ENCODE results near the gene CTNNBIP1. TPM values are rescaled to one million over a fixed set of nuclear protein-coding genes. Genes with fewer than 3 reads are reported as not detected.

Gene CTNNBIP1
- total and polyA plus RNA-seq, 9 of the 15 experiments (the other 6 are each of a cell fraction or from before 2014, with no cell fraction given), result 0.65 to 29.2 (median 14.7) TPM

GRCh38 chr1:9870572-9870971 is 39.5 kb downstream of the CTNNBIP1 start:
- H3K4me1 ChIP-seq (replicated peaks in 1 of 2; ENCODE audit: control insufficient read depth in 2 of 2, insufficient read depth in 2 of 2, low read length in 2 of 2), result peaks cover 5 to 32% of the 10 kb centered on the region in 2 experiments; a peak in 4 of 5 replicates
- no peaks in the 10 kb centered on the region for H3K9me1 ChIP-seq (ENCODE audit: control insufficient read depth, insufficient read depth, low read length)
- intact Hi-C loops (cut with micrococcal nuclease), result no loop called here
- WGBS (ENCODE audit: insufficient coverage, low coverage, missing lambda C conversion rate), result 62% methylated on average over 4 of the region's 4 CpGs
- no peak for TF ChIP-seq POLR2H (tag; IDR thresholded peaks at IDR 0.05; ENCODE audit: low read depth)
- TF ChIP-seq U2AF2 (optimal IDR thresholded peaks at IDR 0.05; ENCODE audit: low read depth, low read length), result no peak
- TF ChIP-seq ZFPM2 (CRISPR knock-in tag; IDR thresholded peaks at IDR 0.05), result no peak
- no peak for TF ChIP-seq CBX5 (IDR thresholded peaks at IDR 0.05; ENCODE audit: borderline replicate concordance, low read depth)
- no peak for TF ChIP-seq DNMT1 (IDR thresholded peaks at IDR 0.05)
- no peak for TF ChIP-seq ZMIZ1 (IDR thresholded peaks at IDR 0.05; ENCODE audit: low read depth in 2 of 2, low read length in 2 of 2)
- no peak for TF ChIP-seq ZNF184 (CRISPR knock-in tag; IDR thresholded peaks at IDR 0.05)
- H4K20me1 ChIP-seq (replicated peaks; ENCODE audit: control insufficient read depth, insufficient read depth, low read length), result peaks cover 8% of the 10 kb centered on the region
- H3K9ac ChIP-seq (ENCODE audit: insufficient read depth in 1 of 2, low read depth in 2 of 2, low read length in 2 of 2), result no peak overlapping the region
- FAIRE-seq (no peak), ATAC-seq (no peak), DNase-seq (ENCODE audit: extremely low read depth in 1 of 4, low spot score in 3 of 4) (no peak)
- POLR2A ChIA-PET, result no interaction called here
- in situ Hi-C loops (cut with MboI), result loop anchor here (5.0 to 10.0 kb wide), 2 partner anchors 74 to 557 kb away; partner anchors contain the start of genes LZIC and NMNAT1
- no peaks in the 10 kb centered on the region for H3K79me2 ChIP-seq (ENCODE audit: control insufficient read depth, insufficient read depth, low read length)
- H3K9me3 ChIP-seq (replicated peaks; ENCODE audit: control insufficient read depth, insufficient read depth, low read depth, low read length), result no peaks in the 10 kb centered on the region
- H3K4me3 ChIP-seq, result no peak overlapping the region
- BruUV-seq (replicated peaks), result no TSS peak
- H3K36me3 ChIP-seq (ENCODE audit: control insufficient read depth, insufficient read depth, low read length), result peaks cover 4% of the 10 kb centered on the region; the same call in 1 of the 3 replicates
- H3K4me2 ChIP-seq (ENCODE audit: insufficient read depth, low read length), result no peak overlapping the region
- no peak overlapping the region for H2AFZ ChIP-seq (ENCODE audit: low read depth, low read length)
- no peak overlapping the region for H3K27ac ChIP-seq (ENCODE audit: extremely low read depth, low read depth, low read length)
- no peaks in the 10 kb centered on the region for H3K27me3 ChIP-seq (ENCODE audit: control insufficient read depth in 2 of 2, insufficient read depth in 2 of 2, low read length in 2 of 2)
- CTCF ChIA-PET (ENCODE audit: low intra/inter-chr PET ratio), result interaction anchor here (0.7 kb wide), 2 partner anchors 80 to 86 kb away, joined by 3 read pairs; no protein-coding TSS in a partner anchor
